GM19035 (cell line): ENCODE results near the gene OR6B3.
"Not testable (repeated sequence)": the region's sequence is repeated elsewhere in the genome, so short reads cannot be mapped to it uniquely, and the experiment has no call there.

ENCODE experiments used
- ATAC-seq: cut with Tn5 transposase; IDR thresholded peaks from one replicate; pipeline ENCODE4 v1.9.1; 2021; ENCODE audit not compliant: unreplicated experiment

The OR6B3 gene

DNA sequence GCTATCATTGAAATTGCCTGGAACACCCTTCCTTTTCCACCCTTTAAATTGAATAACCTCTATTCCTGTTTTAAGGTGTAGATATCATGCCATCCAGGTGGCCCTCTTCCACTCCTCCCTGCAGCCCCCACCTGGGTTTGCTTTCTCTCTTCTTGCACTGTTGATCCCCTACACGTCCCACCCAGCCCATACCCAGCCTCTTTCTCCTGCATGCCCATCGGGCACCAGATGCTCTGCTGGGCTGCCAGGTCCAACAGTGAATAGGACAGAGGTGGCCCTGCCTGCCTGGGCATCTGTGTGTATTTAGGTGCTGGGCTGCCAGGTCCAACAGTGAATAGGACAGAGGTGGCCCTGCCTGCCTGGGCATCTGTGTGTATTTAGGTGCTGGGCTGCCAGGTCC is 9.2 kb downstream of the OR6B3 start:
- ATAC-seq: not testable (repeated sequence)

DNA sequence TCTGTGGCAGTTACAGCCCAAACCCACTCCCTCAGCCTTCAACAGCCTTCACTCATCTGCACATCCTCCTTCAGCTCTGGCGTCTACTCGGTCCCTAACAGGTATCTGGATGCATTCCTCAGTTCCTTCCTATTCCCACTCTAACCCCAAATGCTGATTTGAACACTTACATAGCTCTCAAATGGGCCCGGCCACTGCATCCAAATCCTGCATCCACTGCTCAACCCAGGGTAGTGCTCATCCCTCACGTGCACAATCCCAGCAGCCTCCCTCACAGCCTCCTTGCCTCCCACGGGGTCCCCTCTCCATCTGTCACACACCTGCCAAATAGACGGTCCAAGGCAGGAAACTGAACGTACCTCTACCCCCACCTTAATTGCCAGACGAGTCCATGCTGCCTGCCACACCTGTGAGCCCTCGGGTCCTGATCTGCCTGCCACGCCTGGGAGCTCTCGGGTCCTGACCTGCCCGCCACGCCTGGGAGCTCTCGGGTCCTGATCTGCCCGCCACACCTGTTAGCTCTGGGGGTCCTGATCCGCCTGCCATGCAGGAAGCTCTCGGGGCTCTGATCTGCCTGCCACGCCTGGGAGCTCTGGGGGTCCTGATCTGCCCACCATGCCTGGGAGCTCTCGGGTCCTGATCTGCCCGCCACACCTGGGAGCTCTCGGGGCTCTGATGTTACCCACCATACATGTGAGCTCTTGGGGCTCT is 9.9 kb downstream of the OR6B3 start:
- no peak for ATAC-seq

DNA sequence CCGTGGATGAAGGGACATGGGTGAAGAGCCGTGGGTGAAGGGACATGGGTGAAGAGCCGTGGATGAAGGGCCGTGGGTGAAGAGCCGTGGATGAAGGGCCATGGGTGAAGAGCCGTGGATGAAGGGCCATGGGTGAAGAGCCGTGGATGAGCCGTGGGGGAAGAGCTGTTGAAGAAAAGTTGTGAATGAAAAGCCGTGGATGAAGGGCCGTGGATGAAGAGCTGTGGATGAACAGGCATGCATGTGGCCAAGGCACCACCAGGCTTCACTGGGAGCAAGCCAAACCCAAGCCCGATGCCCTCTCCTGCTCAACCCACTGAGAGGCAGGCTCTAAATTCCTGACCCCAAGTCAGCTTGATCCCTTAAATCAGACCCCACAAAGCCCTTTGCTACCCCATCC is 10.6 kb downstream of the OR6B3 start:
- ATAC-seq: no peak

DNA sequence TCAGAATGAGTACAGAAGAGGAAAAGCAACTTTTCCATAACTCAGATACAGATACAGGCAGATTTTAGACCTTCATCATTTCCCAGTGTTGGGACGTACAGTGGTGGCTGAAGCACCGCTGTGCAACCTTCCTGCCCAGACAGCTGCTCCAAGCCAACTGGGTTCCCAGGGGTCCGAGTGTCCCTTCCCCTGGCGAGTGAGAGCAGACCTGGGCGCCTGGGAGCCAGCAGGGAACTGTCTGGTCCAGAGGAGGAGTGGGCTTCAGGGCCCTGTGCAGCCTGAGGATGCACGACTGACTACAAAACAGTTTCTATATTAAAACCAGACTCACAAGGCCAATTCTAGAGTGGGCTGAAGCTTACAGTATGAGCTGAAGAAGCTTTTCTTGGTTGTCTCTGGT is 12.0 kb downstream of the OR6B3 start:
- ATAC-seq: no peak

DNA sequence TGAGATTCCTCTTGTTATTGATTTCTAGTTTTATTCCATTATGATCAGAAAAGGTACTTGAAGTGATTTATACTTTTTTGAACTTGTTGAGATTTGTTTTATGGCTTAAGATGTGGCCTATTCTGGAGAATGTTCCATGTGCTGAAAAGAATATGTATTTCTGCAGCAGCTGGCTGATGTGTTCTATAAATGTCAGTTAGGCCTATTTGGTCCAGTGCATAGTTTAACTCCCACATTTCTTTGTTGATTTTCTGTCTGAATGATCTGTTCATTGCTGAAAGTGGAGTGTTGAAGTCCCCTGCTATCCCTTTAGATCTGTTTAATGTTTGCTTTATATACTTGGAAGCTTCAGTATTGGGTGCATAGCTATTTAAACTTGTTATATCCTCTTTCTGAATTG is 16.0 kb downstream of the OR6B3 start:
- no peak for ATAC-seq

DNA sequence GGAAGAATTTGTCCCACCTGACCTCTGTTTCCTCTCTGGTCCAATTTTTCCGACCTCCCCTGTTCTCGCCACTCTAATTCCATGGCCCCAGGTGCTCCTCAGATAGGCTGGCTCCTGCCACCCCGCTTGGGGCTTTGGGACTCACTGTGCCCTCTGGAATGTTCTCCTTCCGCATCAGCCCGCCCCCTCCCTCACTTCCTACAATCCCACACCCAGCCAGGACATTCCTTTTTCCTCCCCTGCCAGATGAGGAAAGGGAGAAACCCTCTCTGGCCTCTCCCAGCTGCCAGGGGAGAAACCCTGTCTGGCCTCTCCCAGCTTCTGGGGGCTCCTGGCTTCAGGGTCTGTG is 20.0 kb downstream of the OR6B3 start:
- no peak for ATAC-seq

DNA sequence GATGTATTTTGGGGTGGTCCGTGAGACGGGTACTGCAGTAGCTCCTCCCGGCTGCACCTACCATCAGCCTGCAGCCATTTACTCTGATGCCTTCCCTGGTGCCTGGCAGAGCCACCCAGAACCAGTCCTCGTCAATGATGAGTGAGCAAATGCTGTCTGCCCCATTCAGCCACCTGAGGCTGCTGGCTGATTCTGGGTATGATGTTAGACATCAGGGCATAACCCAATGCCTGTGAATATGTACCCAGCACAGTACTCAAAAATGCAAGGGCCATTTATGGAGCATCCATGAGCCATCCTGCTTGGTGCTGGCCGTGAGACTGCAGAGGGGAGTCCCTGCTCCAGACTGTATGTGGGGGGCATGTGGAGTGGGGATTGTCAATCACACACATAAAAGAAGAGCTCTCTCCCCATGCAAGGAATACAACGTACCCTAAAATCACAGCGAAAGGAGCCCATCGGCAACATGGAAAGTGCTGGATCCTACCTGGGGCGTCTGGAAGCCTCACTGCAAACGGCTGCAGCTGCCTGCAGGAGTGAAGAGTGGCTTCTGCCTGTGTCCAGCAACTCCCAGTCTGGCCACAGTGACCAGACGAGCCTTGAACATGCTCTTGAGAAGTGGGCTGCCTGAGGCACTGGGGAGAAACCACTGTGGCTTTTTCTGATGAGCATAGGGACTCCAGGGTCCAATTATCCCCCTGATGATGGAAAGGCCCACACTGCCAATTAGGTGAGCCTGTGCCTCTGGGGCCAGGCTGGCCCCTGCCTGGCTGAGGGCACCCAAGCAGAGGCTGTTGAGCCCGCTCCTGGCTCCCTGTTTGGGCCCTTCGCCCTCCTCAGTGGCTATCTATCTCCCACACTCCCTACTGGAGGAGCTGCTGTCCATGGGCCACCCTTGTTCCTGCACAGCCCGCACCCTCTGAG is 20.7 kb downstream of the OR6B3 start:
- ATAC-seq: no peak

DNA sequence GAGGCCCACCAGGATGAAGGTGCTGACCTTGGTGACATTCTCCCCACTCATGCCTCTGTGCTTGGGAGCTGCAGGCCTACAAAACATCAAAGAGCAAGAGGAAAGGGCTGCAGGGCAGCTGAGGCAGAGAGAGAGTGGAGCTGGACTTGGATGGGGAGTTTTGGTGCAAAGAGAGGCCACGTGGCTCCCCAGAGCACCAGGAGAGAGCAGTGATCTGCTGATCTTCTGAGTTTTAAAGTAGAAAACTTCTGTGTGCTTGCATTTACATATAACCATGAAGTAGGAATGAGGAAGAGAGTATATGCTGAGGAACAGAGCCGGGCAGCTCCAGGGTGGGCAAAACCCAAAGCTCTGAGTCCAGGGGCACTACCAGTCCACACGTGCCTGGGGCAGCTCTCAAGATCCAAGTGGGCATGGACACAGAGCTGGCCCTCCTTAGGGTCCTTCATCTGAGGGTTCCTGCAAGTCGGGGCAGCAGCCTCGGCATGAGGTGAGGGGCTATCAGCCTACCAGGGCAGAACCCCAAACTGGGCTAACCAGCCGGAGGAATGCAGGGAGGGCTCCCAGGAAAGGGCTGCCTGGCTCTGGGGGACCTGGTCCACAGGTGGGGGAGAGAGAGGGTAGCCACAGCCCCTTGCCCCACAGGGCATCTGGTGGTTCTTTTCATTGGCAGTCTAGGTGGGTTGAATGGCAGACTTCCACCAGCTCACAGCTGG is 22.8 kb downstream of the OR6B3 start, which contains the start of gene OR6B2:
Gene OR6B2 (minus strand): TSS at position 51 of the 716 bp plus-strand sequence. CDS start 0 bp downstream, at position 51.
- ATAC-seq: no peak

DNA sequence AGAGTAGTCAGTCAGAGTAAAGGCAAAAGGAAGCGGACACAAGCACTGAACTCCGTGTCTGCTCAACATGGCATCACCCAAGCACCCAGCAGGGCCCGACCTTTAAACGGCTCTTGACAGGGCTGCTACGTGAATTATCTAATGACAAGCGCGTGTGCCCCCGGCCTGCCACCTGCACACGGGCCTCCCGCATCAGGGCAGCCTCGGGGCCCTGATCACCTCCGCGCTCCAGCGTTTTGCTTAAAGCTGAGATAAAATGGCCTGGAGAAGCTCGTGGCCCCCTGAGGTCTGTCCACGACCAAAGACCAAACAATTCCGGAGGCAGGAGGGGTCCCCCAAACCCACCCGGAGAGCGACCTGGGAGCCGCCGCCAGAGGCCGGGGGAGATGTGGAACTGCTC is 28.6 kb downstream of the OR6B3 start:
- peak; percentile 23 for ATAC-seq

DNA sequence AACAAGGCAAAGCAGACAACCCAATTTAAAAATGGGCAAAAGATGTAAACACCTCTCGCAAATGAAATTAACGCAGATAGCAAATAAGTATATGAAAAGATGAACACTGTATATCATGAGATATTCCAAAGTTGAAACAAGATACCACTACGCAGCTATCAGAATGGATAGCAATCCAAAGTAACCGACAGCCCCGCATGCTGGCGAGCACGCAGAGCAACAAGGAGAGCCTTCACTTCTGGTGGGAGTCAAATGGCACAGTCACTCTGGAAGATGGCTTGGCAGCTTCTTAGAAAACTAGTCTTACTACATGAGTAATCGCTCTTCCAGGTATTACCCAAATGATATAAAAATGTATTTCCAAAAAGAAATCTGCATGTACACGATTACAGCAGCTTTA is 29.5 kb downstream of the OR6B3 start:
- ATAC-seq: no peak

DNA sequence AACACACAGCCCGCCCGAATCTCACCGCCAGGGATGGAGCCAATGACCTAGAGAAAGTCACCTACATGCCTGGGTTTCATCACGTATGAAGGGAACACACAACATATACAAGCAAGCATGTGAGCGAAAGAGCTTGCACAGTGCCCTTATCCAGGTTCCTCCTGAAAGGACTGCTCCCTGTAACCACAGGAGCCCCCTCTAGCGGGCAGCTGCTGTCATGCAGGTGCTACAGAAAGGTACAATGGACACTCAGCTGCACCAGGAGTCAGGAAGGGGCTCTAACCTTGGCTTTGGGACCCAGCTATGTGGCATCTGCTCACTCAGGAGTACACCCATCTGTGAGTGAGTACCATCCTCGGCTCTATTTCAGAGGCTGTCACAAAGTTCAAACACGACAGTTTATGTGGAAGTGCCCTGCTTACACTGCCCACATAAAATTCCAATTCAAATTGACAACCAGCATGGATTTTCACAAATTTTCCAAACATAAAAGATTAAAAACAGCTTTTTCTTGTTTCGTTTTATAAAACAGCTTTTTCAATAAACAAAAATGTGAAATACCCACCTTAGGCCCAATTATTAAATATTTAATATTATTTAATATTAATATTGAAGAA is 31.7 kb downstream of the OR6B3 start:
- no peak for ATAC-seq

DNA sequence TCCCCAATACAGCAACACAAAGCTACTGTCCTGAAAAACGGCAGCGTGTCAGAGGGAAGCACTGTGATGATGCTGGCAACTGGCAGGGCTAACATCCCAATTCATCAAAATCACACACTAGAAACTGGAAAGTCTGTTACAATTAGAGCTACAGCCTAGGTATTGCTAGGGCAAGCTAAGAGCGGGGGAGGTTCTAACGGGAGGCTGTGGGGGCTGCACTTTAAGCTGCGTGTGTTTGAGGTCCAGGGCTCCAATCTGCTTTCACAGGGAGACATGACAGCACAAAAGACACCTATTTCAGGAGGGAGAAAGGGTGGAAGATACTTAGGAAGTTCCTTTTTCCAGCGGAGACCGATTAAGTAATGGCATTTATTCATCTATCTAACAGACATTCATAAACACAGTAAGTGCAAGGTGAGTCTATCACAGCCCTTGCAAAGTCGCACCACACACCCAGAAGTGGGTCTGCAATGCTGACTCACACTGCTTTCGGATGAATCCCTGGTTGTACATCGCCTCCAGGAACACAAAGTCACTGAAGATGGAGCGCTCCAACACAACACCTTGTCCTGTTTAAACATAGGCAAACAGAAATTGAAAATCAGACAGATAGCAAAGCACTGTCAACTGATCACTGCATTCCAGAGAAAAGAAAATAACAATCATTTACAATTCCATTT is 35.1 kb downstream of the OR6B3 start:
- no peak for ATAC-seq

DNA sequence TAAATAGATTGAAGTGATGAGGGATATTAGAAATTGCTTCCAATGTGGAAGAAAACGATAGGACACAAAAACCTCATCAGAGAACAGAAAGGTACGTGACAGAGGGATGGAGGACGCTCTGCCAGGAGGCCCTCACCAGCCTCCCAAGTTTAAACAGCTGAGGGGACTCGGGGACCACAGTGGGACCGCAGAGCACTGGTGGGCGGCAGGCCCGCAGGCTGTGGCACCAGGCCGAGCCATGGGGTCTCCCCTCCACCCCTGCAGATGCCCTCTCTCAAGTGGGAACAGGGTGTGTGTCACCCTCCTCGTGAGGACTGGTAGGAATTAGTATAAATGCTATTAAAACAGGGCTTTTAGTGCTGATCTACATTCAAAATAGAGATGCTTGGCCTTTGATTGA is 39.0 kb downstream of the OR6B3 start:
- no peak for ATAC-seq

DNA sequence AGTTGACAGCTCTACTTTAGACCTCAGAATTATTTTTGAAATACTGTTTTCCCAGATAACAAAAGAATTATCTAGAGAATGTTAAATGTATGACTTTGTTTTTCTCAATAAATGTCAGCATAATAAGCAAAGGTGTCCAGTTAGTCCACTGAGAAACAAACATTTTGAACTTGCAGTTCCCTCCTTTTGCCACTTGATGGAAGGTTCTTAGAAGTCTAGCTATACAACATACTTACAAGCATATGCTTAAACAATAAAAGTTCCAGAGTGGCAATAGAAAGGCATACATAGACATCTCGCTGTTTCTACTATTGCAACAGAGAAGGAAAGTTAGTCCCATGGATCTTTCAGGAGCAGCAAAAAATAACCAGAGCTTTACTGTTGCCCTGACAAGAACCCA is 40.0 kb downstream of the OR6B3 start:
- ATAC-seq: no peak

DNA sequence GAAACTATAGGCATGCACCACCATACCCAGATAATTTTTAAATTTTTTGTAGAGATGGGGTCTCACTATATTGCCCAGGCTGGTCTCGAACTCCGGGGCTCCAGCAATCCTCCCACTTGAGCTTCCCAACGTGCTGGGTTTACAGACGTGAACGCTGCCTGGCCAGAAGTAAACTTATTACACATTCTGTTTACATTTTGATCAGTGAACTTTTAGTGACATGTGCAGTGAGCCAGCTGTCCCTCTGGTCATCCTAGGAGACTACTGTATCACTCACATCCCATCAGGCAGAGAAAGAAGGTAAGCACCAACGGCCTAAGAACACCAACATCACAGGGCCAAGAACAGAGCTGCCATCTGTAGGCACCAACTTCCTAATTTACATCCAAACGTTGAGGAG is 50.3 kb downstream of the OR6B3 start:
- no peak for ATAC-seq

DNA sequence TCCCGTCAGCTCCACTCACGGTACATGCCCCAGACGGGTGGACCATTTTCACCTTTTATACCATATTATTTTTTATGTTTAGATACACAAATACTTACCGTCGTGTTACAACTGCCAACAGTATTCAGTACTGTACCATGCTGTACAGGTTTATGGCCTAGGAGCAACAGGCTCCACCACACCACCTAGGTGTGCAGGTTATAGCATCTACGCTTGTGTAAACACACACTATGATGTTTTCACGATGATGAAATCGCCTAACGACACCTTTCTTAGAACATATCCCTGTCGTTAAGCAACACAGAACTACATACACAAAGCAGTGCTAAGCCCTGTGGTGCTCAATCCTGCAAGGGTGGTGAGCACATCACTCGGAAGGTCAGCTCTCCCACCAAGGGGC is 52.6 kb downstream of the OR6B3 start:
- no peak for ATAC-seq

DNA sequence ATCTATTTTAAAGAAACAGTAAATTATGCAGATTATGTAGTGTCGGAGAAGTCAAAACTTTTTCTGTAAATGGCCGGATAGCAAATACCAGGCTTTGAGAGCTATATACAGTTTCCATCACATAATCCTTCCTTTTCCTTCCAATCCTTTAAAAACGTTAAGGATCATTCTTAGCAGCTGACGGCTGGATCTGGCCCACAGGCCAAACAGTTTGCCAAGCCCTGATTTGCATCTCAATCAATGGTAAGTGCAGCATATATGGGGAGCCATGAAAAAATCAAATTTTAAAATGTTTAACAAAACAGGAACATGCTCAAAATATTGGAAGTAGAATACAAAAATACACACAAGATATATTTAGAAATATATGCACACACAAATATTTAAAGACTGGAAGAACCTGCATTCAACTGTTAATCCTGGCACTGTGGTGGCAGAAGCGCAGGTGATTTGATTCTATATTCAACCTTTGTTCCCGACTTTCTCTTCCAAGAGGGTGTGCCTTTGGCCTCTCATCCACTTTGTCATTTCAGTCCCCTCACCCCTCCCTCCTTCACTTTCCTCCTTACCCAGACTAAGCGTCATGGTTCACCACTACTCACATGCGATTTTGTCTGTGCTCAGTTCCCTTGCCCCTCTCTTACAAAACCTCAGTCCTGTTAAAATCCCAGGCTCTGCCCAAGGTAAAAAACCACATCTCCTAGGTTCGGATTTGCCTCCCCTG is 55.5 kb downstream of the OR6B3 start:
- ATAC-seq: no peak
